Hepatocyte (in vitro differentiated cells): ENCODE measurements around the gene PLCD1.

Source experiments
- EZH2phosphoT487 ChIP-seq: fragments of 200-600 bp; sonication (generic); IDR thresholded peaks from one replicate; pipeline ENCODE4 v1.6.1; 2018; ENCODE audit warnings: antibody characterized with exemption, mild to moderate bottlenecking, low read depth, moderate library complexity; ENCODE audit not compliant: unreplicated experiment, severe bottlenecking
- TF ChIP-seq, protein P1 (sequence below): fragments of 200-600 bp; sonication (generic); IDR thresholded peaks from 2 replicates; pipeline ENCODE4 v1.5.1; 2016; ENCODE audit warnings: antibody characterized with exemption, mild to moderate bottlenecking; ENCODE audit not compliant: poor library complexity

DNA sequence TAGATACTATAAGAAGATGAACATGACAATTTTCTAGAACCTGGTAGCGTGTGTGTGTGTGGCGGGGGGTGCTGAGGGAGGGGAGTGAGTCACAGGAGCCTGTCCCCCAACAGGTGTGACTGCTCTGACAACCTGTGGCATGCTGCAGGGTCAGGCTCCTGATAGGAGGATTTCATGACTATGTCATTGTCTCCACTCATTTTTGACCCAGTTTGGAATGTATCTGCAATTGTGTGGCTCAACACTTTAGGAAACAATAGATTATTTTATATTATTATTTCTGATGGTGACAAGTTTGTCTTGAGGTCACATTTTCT is 48.1 kb downstream of the PLCD1 start:
- TF ChIP-seq, protein P1, sequence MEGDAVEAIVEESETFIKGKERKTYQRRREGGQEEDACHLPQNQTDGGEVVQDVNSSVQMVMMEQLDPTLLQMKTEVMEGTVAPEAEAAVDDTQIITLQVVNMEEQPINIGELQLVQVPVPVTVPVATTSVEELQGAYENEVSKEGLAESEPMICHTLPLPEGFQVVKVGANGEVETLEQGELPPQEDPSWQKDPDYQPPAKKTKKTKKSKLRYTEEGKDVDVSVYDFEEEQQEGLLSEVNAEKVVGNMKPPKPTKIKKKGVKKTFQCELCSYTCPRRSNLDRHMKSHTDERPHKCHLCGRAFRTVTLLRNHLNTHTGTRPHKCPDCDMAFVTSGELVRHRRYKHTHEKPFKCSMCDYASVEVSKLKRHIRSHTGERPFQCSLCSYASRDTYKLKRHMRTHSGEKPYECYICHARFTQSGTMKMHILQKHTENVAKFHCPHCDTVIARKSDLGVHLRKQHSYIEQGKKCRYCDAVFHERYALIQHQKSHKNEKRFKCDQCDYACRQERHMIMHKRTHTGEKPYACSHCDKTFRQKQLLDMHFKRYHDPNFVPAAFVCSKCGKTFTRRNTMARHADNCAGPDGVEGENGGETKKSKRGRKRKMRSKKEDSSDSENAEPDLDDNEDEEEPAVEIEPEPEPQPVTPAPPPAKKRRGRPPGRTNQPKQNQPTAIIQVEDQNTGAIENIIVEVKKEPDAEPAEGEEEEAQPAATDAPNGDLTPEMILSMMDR = no peak
- TF ChIP-seq EZH2phosphoT487 = no peak
